HL-60/S4 (cell line): ENCODE data around the gene RNU5D-1.
"Not testable (repeated sequence)": the region's sequence is repeated elsewhere in the genome, so short reads cannot be mapped to it uniquely, and the experiment has no call there.

Experiments used
- in situ Hi-C: fragments of 300-500 bp; cut with MboI; formaldehyde crosslinking; loops from 2 replicates; pipeline ENCODE4 v1.14.3; 2022; ENCODE audit warnings: low sequenced_read_pairs

Gene RNU5D-1

GRCh38 chr1:44730741-44731512 lies at the start of gene RNU5D-1:
Gene RNU5D-1, minus strand, starts transcription at chr1:44731170.
- in situ Hi-C loops, result no loop called here

- in situ Hi-C loops, result no loop called here
Observed at GRCh38 chr1:44780583-44781121, 49.7 kb upstream of the RNU5D-1 start.

GRCh38 chr1:44778705-44779576 lies 48.0 kb upstream of the RNU5D-1 start:
- in situ Hi-C loops, result no loop called here

GRCh38 chr1:44777969-44778635 lies 47.1 kb upstream of the RNU5D-1 start:
- in situ Hi-C loops, result no loop called here

- in situ Hi-C loops, result no loop called here
Observed at GRCh38 chr1:44777547-44777946, 46.6 kb upstream of the RNU5D-1 start.

- in situ Hi-C loops, result no loop called here
Observed at GRCh38 chr1:44776730-44777068, 45.7 kb upstream of the RNU5D-1 start.

- in situ Hi-C loops, result no loop called here
Observed at GRCh38 chr1:44775930-44776729, 45.2 kb upstream of the RNU5D-1 start.

GRCh38 chr1:44775078-44775929 lies 44.3 kb upstream of the RNU5D-1 start, which contains the start of gene RPS8:
Gene RPS8, plus strand, starts transcription at chr1:44775540. Its CDS starts 57 bp downstream, at chr1:44775597.
- in situ Hi-C loops, result no loop called here

GRCh38 chr1:44766421-44766820 lies 35.5 kb upstream of the RNU5D-1 start:
- in situ Hi-C loops, result not testable (repeated sequence)

- in situ Hi-C loops, result no loop called here
Observed at GRCh38 chr1:44760876-44761275, 29.9 kb upstream of the RNU5D-1 start.

GRCh38 chr1:44759077-44759476 lies 28.1 kb upstream of the RNU5D-1 start:
- in situ Hi-C loops, result no loop called here

- in situ Hi-C loops, result no loop called here
Observed at GRCh38 chr1:44757420-44757819, 26.4 kb upstream of the RNU5D-1 start.

- in situ Hi-C loops, result no loop called here
Observed at GRCh38 chr1:44747878-44748277, 16.9 kb upstream of the RNU5D-1 start.

- in situ Hi-C loops, result no loop called here
Observed at GRCh38 chr1:44743211-44743610, 12.2 kb upstream of the RNU5D-1 start.

GRCh38 chr1:44740179-44740617 lies 9.2 kb upstream of the RNU5D-1 start:
- in situ Hi-C loops, result no loop called here

GRCh38 chr1:44739307-44740178 lies 8.6 kb upstream of the RNU5D-1 start, which contains the start of gene KIF2C:
Gene KIF2C, plus strand, starts transcription at chr1:44739837. Its CDS starts 96 bp downstream, at chr1:44739933.
- in situ Hi-C loops, result no loop called here

- in situ Hi-C loops, result not testable (repeated sequence)
Observed at GRCh38 chr1:44738953-44739306, 8.0 kb upstream of the RNU5D-1 start.

- in situ Hi-C loops, result no loop called here
Observed at GRCh38 chr1:44735992-44736391, 5.0 kb upstream of the RNU5D-1 start.
